ENCODE results near the gene MED27. TPM values are rescaled to one million over a fixed set of nuclear protein-coding genes. Genes with fewer than 3 reads are reported as not detected.
"Not testable (repeated sequence)": the region's sequence is repeated elsewhere in the genome, so short reads cannot be mapped to it uniquely, and the experiment has no call there.

The MED27 gene
- polyA plus RNA-seq, 1 experiment: 36.9 TPM

GRCh38 chr9:131926360-131926922, 153.2 kb downstream of the MED27 start:
- POLR2A ChIA-PET: no interaction called here
- Histone ChIP-seq H3K27me3 (ENCODE audit: control insufficient read depth, insufficient read depth, low read length) (no peaks in the 10 kb centered on the region), H3K4me3 (ENCODE audit: low read depth, low read length) (no peak overlapping the region), H3K36me3 (ENCODE audit: control insufficient read depth, insufficient read depth, low read length) (no peaks in the 10 kb centered on the region)
- DNase-seq (ENCODE audit: low read depth): no peak
- CTCF ChIA-PET: interaction anchor here (1.2 to 2.0 kb wide), 2 partner anchors 14 to 59 kb away, joined by 3 to 4 read pairs; no protein-coding TSS in a partner anchor
- TF ChIP-seq CTCF (IDR thresholded peaks at IDR 0.05; ENCODE audit: insufficient read depth, low read depth, low read length): no peak

- no peaks in the 10 kb centered on the region for H3K27me3 ChIP-seq (ENCODE audit: control insufficient read depth, insufficient read depth, low read length)
- ChIA-PET POLR2A (no interaction called here), CTCF (interaction anchor here (1.2 to 2.0 kb wide), 2 partner anchors 15 to 59 kb away, joined by 3 to 4 read pairs; no protein-coding TSS in a partner anchor)
Measured at GRCh38 chr9:131925677-131926177, 153.9 kb downstream of the MED27 start.

GRCh38 chr9:131923766-131924165, 155.9 kb downstream of the MED27 start:
- no peak for TF ChIP-seq CTCF (IDR thresholded peaks at IDR 0.05; ENCODE audit: insufficient read depth, low read depth, low read length)
- CTCF ChIA-PET: no interaction called here
- Histone ChIP-seq H3K36me3 (ENCODE audit: control insufficient read depth, insufficient read depth, low read length) (no peaks in the 10 kb centered on the region), H3K4me3 (ENCODE audit: low read depth, low read length) (no peak overlapping the region), H3K27me3 (ENCODE audit: control insufficient read depth, insufficient read depth, low read length) (no peaks in the 10 kb centered on the region)
- POLR2A ChIA-PET: no interaction called here
- no peak for DNase-seq (ENCODE audit: low read depth)

More at GRCh38 chr9:131925677-131926177, 153.9 kb downstream of the MED27 start:
- no peak overlapping the region for H3K4me3 ChIP-seq (ENCODE audit: low read depth, low read length)
- no peaks in the 10 kb centered on the region for H3K36me3 ChIP-seq (ENCODE audit: control insufficient read depth, insufficient read depth, low read length)
- no peak for DNase-seq (ENCODE audit: low read depth)
- no peak for TF ChIP-seq CTCF (IDR thresholded peaks at IDR 0.05; ENCODE audit: insufficient read depth, low read depth, low read length)

- H3K36me3 ChIP-seq (ENCODE audit: control insufficient read depth, insufficient read depth, low read length): no peaks in the 10 kb centered on the region
- H3K4me3 ChIP-seq (ENCODE audit: low read depth, low read length): no peak overlapping the region
- CTCF ChIA-PET: no interaction called here
- POLR2A ChIA-PET: no interaction called here
- TF ChIP-seq CTCF (IDR thresholded peaks at IDR 0.05; ENCODE audit: insufficient read depth, low read depth, low read length): no peak
- no peaks in the 10 kb centered on the region for H3K27me3 ChIP-seq (ENCODE audit: control insufficient read depth, insufficient read depth, low read length)
- DNase-seq (ENCODE audit: low read depth): no peak
Measured at GRCh38 chr9:131923132-131923671, 156.5 kb downstream of the MED27 start.

- CTCF ChIA-PET, POLR2A ChIA-PET: not testable (repeated sequence)
Measured at GRCh38 chr9:131921635-131922034, 158.0 kb downstream of the MED27 start.

More at GRCh38 chr9:131921635-131922034, 158.0 kb downstream of the MED27 start:
- not testable (repeated sequence) for H3K27me3 ChIP-seq (ENCODE audit: control insufficient read depth, insufficient read depth, low read length); H3K4me3 ChIP-seq (ENCODE audit: low read depth, low read length); DNase-seq (ENCODE audit: low read depth); H3K36me3 ChIP-seq (ENCODE audit: control insufficient read depth, insufficient read depth, low read length)
